MM.1S (cell line): ENCODE measurements around the gene DDX56.

Experiments
- CTCF ChIP-seq: fragments of 300-600 bp; sonication (generic); IDR thresholded peaks from 2 replicates; pipeline ENCODE4 v1.5.1; 2016; ENCODE audit warnings: antibody characterized with exemption, low read length, mixed read lengths
- EZH2 ChIP-seq: fragments of 300-600 bp; sonication (generic); optimal IDR thresholded peaks from 2 replicates; pipeline ENCODE3; 2017; ENCODE audit warnings: low read depth, mild to moderate bottlenecking, antibody characterized with exemption, low read length, mixed read lengths
- EZH2phosphoT487 ChIP-seq: fragments of 300-600 bp; sonication (generic); IDR thresholded peaks from 2 replicates; pipeline ENCODE4 v1.6.1; 2018; ENCODE audit warnings: antibody characterized with exemption, low read length

- TF ChIP-seq CTCF = no peak
- TF ChIP-seq EZH2phosphoT487 = no peak
- no peak for TF ChIP-seq EZH2
These were observed 22.4 kb upstream of the DDX56 start for GRCh38 chr7:44595934-44596635.
